ENCODE data around the gene CNTNAP5. TPM values are rescaled to one million over a fixed set of nuclear protein-coding genes. Genes with fewer than 3 reads are reported as not detected.

Gene CNTNAP5
- total and polyA plus RNA-seq, 9 of the 15 experiments (the other 6 are each of a cell fraction or from before 2014, with no cell fraction given): not detected

GRCh38 chr2:124296470-124296869 lies 271.4 kb downstream of the CNTNAP5 start (continued):
- TF ChIP-seq ZBTB40 (IDR thresholded peaks at IDR 0.05) (no peak), ZBTB40 (CRISPR knock-in tag; IDR thresholded peaks at IDR 0.05) (no peak), SRSF3 (IDR thresholded peaks at IDR 0.05; ENCODE audit: insufficient read depth, low read length) (no peak), ATF2 (CRISPR knock-in tag; IDR thresholded peaks at IDR 0.05) (no peak), RERE (CRISPR knock-in tag; IDR thresholded peaks at IDR 0.05; ENCODE audit: borderline replicate concordance) (no peak), ZNF121 (CRISPR knock-in tag; conservative IDR thresholded peaks at IDR 0.05) (no peak), ZNF311 (CRISPR knock-in tag; IDR thresholded peaks at IDR 0.05) (no peak)
- TF ChIP-seq, protein P1, sequence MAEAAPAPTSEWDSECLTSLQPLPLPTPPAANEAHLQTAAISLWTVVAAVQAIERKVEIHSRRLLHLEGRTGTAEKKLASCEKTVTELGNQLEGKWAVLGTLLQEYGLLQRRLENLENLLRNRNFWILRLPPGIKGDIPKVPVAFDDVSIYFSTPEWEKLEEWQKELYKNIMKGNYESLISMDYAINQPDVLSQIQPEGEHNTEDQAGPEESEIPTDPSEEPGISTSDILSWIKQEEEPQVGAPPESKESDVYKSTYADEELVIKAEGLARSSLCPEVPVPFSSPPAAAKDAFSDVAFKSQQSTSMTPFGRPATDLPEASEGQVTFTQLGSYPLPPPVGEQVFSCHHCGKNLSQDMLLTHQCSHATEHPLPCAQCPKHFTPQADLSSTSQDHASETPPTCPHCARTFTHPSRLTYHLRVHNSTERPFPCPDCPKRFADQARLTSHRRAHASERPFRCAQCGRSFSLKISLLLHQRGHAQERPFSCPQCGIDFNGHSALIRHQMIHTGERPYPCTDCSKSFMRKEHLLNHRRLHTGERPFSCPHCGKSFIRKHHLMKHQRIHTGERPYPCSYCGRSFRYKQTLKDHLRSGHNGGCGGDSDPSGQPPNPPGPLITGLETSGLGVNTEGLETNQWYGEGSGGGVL (CRISPR knock-in tag; IDR thresholded peaks at IDR 0.05): no peak

All from K562 (cell line).